ENCODE measurements around the gene RGSL1. TPM values are rescaled to one million over a fixed set of nuclear protein-coding genes. Genes with fewer than 3 reads are reported as not detected.

Gene RGSL1
- total and polyA plus RNA-seq, 10 donors, result not detected

GRCh38 chr1:182556279-182556678, 106.3 kb downstream of the RGSL1 start:
- H3K36me3 ChIP-seq, result no peaks in the 10 kb centered on the region
- no peak overlapping the region for H3K27ac ChIP-seq
- intact Hi-C loops (cut with DNase I; ENCODE audit: low total_unique reads), result no loop called here
- H3K9me3 ChIP-seq, result peaks cover 0 to 19% (median 13%) of the 10 kb centered on the region in 8 donors
- no peak overlapping the region for H3K4me3 ChIP-seq
- TF ChIP-seq POLR2A (IDR thresholded peaks at IDR 0.05) (no peak), CTCF (IDR thresholded peaks at IDR 0.05 in 8 of 11, conservative IDR thresholded peaks at IDR 0.05 in 3 of 11) (no peak), POLR2AphosphoS5 (IDR thresholded peaks at IDR 0.05) (no peak)
- no peaks in the 10 kb centered on the region for H3K4me1 ChIP-seq
- no peaks in the 10 kb centered on the region for H3K27me3 ChIP-seq (replicated peaks in 1 of 7)
- DNase-seq, result no peak

GRCh38 chr1:182560392-182560984, 110.5 kb downstream of the RGSL1 start:
- intact Hi-C loops (cut with DNase I; ENCODE audit: low total_unique reads), result no loop called here
- H3K9me3 ChIP-seq, result no peaks in the 10 kb centered on the region
- no peaks in the 10 kb centered on the region for H3K36me3 ChIP-seq
- WGBS, 5 donors, result 66 to 76% (median 74%) methylated on average over 7 of the region's 7 CpGs
- no peaks in the 10 kb centered on the region for H3K4me1 ChIP-seq
- TF ChIP-seq CTCF (IDR thresholded peaks at IDR 0.05 in 8 of 11, conservative IDR thresholded peaks at IDR 0.05 in 3 of 11) (no peak), POLR2A (IDR thresholded peaks at IDR 0.05) (no peak), POLR2AphosphoS5 (IDR thresholded peaks at IDR 0.05) (no peak)
- no peaks in the 10 kb centered on the region for H3K27me3 ChIP-seq (replicated peaks in 1 of 7)
- no peak overlapping the region for H3K4me3 ChIP-seq
- H3K27ac ChIP-seq, result no peak overlapping the region
- no peak for DNase-seq

- intact Hi-C loops (cut with DNase I; ENCODE audit: low total_unique reads), result no loop called here
- H3K27ac ChIP-seq, result no peak overlapping the region
- H3K36me3 ChIP-seq, result no peaks in the 10 kb centered on the region
- no peak overlapping the region for H3K4me3 ChIP-seq
- no peak for TF ChIP-seq CTCF (IDR thresholded peaks at IDR 0.05 in 8 of 11, conservative IDR thresholded peaks at IDR 0.05 in 3 of 11)
- TF ChIP-seq POLR2A (IDR thresholded peaks at IDR 0.05), result no peak
- no peak for TF ChIP-seq POLR2AphosphoS5 (IDR thresholded peaks at IDR 0.05)
- no peak for DNase-seq
- no peaks in the 10 kb centered on the region for H3K27me3 ChIP-seq (replicated peaks in 1 of 7)
- 74 to 83% (median 77%) methylated on average over 4 of the region's 4 CpGs for WGBS, 5 donors
- no peaks in the 10 kb centered on the region for H3K4me1 ChIP-seq
- no peaks in the 10 kb centered on the region for H3K9me3 ChIP-seq
These were observed 111.5 kb downstream of the RGSL1 start for GRCh38 chr1:182561456-182561855.

- no peak for DNase-seq
- intact Hi-C loops (cut with DNase I; ENCODE audit: low total_unique reads), result no loop called here
- Histone ChIP-seq H3K9me3 (no peaks in the 10 kb centered on the region), H3K27ac (no peak overlapping the region), H3K27me3 (replicated peaks in 1 of 7) (no peaks in the 10 kb centered on the region), H3K4me3 (no peak overlapping the region), H3K4me1 (no peaks in the 10 kb centered on the region), H3K36me3 (no peaks in the 10 kb centered on the region)
- WGBS, 5 donors, result 88 to 93% (median 92%) methylated on average over 4 of the region's 4 CpGs
- TF ChIP-seq POLR2A (IDR thresholded peaks at IDR 0.05) (no peak), CTCF (IDR thresholded peaks at IDR 0.05 in 8 of 11, conservative IDR thresholded peaks at IDR 0.05 in 3 of 11) (no peak), POLR2AphosphoS5 (IDR thresholded peaks at IDR 0.05) (no peak)
These were observed 113.1 kb downstream of the RGSL1 start for GRCh38 chr1:182563095-182563494.

Measured in spleen (tissue), 11 donors.